GM19043 (cell line): ENCODE results near the gene CUTA.

Experiments used
- ATAC-seq: cut with Tn5 transposase; IDR thresholded peaks from one replicate; pipeline ENCODE4 v1.9.1; 2021; ENCODE audit warnings: low read depth; ENCODE audit not compliant: unreplicated experiment

Gene CUTA

GRCh38 chr6:33439956-33440648 is 22.2 kb upstream of the CUTA start:
- no peak for ATAC-seq

GRCh38 chr6:33438978-33439594 is 21.2 kb upstream of the CUTA start:
- ATAC-seq = no peak

DNA sequence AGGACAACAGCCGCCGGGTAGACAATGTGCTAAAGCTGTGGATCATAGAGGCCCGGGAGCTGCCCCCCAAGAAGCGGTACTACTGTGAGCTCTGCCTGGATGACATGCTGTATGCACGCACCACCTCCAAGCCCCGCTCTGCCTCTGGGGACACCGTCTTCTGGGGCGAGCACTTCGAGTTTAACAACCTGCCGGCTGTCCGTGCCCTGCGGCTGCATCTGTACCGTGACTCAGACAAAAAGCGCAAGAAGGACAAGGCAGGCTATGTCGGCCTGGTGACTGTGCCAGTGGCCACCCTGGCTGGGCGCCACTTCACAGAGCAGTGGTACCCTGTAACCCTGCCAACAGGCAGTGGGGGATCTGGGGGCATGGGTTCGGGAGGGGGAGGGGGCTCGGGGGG is 19.8 kb upstream of the CUTA start:
- ATAC-seq = no peak

DNA sequence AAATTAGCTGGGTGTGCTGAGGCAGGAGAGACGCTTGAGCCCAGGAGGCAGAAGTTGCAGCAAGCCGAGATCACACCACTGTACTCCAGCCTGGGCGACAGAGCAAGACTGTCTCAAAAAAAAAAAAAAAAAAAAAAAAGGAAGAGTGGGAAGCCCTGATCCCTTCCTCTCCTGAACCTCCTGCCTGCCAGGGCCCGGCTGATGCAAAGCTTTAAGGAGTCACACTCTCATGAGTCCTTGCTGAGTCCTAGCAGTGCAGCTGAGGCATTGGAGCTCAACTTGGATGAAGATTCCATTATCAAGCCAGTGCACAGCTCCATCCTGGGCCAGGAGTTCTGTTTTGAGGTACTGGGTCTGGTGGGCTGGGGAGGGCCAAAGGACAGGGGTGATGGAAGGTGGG is 17.1 kb upstream of the CUTA start:
- no peak for ATAC-seq

DNA sequence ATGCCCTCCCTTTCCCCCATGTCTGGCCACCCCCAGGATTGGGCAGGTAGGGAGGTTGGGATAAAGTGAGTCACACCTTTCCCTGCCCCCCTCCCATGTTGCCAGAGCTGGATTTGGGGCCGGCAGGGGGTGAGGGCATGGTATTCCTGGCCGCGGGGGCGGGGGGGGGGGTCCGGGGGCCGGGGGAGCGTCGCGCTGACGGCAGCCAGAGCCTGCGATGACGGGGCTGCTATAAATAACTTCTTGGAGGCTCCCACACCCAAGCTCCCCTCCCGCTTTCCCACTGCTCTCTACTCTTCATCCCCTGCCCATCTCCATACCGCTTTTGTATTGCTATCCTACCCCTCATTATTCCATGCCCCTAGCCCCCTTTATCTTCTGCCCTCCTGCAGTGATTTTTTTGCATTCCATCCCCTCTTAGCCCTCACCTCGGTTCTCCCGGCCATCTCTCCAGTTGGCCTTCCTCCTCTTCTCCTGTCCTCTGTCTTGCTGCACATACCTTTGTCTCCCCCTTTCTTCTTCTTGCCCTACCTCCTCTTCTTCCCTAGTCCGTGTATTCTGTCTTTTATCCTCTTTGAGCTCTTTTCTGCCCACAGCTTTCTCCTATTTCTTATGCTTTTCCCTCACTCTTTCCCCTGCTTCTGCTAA is 15.8 kb upstream of the CUTA start:
- ATAC-seq = no peak

- ATAC-seq = no peak
Measured at GRCh38 chr6:33433001-33433543, 15.2 kb upstream of the CUTA start.

DNA sequence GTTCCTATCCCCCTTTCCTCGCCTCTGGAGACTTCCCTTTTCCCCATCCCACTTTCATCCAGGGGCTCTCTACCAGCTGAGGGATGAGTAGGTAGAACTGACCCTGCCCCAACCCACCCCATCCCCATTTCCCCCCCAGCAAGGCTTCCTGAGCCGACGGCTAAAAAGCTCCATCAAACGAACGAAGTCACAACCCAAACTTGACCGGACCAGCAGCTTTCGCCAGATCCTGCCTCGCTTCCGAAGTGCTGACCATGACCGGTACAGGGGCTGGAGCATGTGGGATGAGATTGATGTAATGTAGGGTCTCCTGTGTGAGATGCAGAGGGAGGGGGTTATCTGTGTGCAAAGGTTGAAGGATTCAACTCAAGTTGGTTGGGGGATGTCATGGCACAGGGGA is 14.6 kb upstream of the CUTA start:
- no peak for ATAC-seq

- no peak for ATAC-seq
Measured at GRCh38 chr6:33431880-33432541, 14.1 kb upstream of the CUTA start.

GRCh38 chr6:33430991-33431879 is 13.3 kb upstream of the CUTA start:
- no peak for ATAC-seq

DNA sequence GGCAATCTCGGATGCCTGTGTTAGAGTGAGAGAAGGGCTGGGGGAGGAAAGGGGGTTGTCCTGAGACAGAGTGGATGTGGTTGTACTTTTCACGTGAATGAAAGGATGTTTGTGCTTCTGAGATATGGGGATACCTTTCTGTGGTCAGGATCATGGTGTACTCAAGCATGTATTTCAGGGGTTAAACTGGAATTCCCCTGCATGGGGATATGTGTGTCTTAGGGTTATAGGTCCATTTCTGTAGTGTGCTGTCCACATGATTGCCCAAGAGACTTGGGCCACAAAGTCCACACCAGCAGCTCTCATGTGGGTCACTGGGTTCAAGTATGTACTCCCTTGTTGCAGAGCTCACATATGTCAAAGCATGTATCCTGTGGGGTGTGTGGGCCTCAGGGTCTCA is 12.4 kb upstream of the CUTA start:
- no peak for ATAC-seq

DNA sequence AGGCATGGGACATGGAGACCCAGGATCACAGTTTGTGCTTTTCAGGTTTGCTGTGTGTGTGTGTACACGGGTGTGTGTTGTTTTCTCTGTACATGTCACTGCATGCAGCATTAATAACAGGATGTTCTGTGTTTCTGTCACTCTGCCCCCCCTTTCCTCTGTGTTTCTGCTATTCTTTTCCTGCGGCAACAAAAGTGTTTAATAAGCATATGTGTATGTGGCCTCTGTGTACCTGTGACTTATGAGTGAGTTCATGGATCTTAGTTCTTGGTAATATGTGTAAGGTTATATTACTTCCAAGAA is 11.8 kb upstream of the CUTA start:
- no peak for ATAC-seq

- ATAC-seq = no peak
Measured at GRCh38 chr6:33428966-33429749, 11.3 kb upstream of the CUTA start.

- ATAC-seq = no peak
Measured at GRCh38 chr6:33428224-33428965, 10.5 kb upstream of the CUTA start.

DNA sequence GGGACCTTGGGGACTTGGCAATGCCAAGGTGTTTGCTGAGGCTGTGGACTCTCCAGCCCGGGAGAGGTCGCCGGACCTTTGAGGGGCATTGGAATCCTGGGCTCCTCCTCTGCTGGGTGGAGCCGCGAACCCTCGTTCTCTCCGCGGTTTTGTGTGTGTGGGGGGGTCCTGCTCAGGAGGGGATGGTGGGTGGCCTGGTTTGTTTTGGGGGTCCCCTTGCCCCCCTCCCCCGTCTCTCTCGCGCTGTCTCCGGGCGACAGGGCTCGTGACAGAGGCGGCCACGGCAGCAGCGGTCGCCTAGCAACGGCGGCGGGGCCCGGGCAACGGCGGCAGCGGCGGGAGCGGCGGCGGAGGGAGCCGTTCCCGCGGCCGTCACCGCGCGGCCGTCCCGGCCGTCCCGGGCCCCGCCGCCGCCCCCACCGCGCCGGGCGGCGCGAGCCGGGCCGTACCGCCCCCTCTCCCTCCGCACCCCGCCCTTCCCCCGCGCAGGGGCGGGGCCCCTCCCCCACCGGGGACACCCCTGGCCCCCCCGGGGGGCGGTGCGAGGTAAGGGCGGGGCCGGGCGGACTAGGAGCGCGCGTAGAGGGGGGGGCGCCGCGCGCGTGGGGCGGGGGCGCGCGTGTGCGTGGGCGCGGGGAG is 9.8 kb upstream of the CUTA start:
- ATAC-seq = no peak

GRCh38 chr6:33426590-33427511 is 8.9 kb upstream of the CUTA start:
- no peak for ATAC-seq

GRCh38 chr6:33425668-33426577 is 8.0 kb upstream of the CUTA start:
- no peak for ATAC-seq
